ENCODE measurements around the gene MAP4K2. TPM values are rescaled to one million over a fixed set of nuclear protein-coding genes. Genes with fewer than 3 reads are reported as not detected.
A peak's percentile ranks its signal among the peaks of the same experiment; 100 is the strongest.

The MAP4K2 gene
- total and polyA plus RNA-seq, 2 of the 4 experiments (the other 2 are of a cell fraction) = 11.7 to 16.6 TPM

DNA sequence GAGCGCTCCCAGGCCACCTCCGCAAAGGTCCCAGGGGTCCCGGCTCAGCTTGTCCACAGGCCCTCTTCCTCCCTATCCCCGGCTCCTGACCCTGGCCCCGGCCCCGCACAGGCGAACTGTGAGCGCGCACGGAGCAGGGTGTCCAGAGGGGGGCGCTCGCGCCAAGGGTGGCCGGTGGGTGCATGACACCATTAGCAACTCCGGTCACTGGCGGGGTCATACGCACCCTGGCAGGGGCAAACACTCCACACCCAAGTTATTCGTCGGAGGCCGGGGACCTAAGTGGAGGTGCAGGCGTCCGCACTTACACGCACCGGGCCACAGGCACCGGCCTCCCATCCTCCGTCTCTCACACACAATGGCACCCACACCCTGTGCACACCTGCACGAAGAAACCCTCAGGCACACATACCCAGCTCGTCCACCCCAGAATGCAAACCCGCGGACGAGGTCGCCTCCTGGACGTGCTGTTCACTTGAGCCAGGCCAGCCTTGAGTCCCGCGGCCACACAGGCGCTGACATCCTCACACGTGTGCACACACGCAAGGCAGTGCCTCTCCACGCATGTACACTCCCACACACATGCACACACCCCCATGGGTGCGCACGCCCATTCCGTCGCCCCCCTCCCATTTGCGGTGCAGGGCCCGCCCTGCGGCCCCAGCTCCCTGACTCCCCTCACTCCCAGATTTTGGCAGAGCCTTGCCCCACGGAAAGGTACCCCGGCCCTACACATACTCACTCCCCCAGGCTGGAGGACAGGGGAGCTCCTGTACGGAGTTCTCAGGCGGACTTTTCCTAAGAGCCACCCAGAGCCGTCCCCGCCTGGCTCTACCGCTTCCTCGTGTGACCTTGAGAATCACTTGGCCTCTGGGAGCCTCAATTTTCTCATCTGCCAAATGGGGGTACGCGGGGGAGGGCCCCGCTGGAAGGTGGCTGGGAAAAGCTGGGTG is 59.1 kb downstream of the MAP4K2 start, which contains the start of gene RASGRP2:
RASGRP2 (minus strand) TSS at position 552 of the 953 bp plus-strand sequence. CDS start 1,276 bp downstream, outside the sequence.
- no peak for DNase-seq
- Histone ChIP-seq H2AK9ac (replicated peaks; ENCODE audit: low read depth, low read length, poor library complexity) (peak within 1 kb of the TSS; percentile 70), H3K9me3 (ENCODE audit: control insufficient read depth, insufficient read depth, low read length) (no peaks in the 10 kb centered on the region), H3K27ac (ENCODE audit: insufficient read depth, low read length) (no peak within 1 kb of the TSS), H3K4ac (ENCODE audit: low read depth, low read length) (no peak within 1 kb of the TSS), H3K27me3 (ENCODE audit: control insufficient read depth, insufficient read depth, low read length) (peaks cover 64% of the 10 kb centered on the region), H3K9me1 (ENCODE audit: insufficient read depth, low read length) (peaks cover 7% of the 10 kb centered on the region), H3K36me3 (ENCODE audit: control insufficient read depth, insufficient read depth, low read length) (no peaks in the 10 kb centered on the region), H3K4me2 (ENCODE audit: low read depth, low read length) (peak within 1 kb of the TSS; percentile 78), H4K5ac (ENCODE audit: low read depth, low read length) (no peak within 1 kb of the TSS), H4K20me1 (ENCODE audit: insufficient read depth, low read length) (peaks cover 3% of the 10 kb centered on the region; the same call in 1 of the 2 replicates), H3K23ac (ENCODE audit: low read depth, low read length) (no peak within 1 kb of the TSS), H3K14ac (replicated peaks; ENCODE audit: low read depth, low read length) (no peak within 1 kb of the TSS), H4K91ac (ENCODE audit: insufficient read depth, low read depth, low read length) (no peak within 1 kb of the TSS), H3K4me1 (ENCODE audit: control insufficient read depth, insufficient read depth, low read length) (peaks cover 14% of the 10 kb centered on the region), H2AFZ (replicated peaks; ENCODE audit: low read length, poor library complexity) (peak within 1 kb of the TSS; percentile 86), H3K18ac (ENCODE audit: low read depth, low read length) (no peak within 1 kb of the TSS), H4K8ac (ENCODE audit: low read depth in 2 of 2, low read length in 2 of 2) (no peak within 1 kb of the TSS), H2BK20ac (ENCODE audit: low read depth, low read length) (no peak within 1 kb of the TSS), H2AK5ac (ENCODE audit: low read depth, low read length) (no peak within 1 kb of the TSS), H3K56ac (ENCODE audit: extremely low read depth, insufficient read depth, low read length) (no peak within 1 kb of the TSS), H2BK15ac (ENCODE audit: low read depth, low read length) (no peak within 1 kb of the TSS), H3K4me3 (ENCODE audit: insufficient read depth, low read depth, low read length) (peak within 1 kb of the TSS; percentile 36), H2BK120ac (ENCODE audit: low read depth, low read length) (no peak within 1 kb of the TSS), H2BK5ac (ENCODE audit: low read depth, low read length, poor library complexity, severe bottlenecking) (no peak within 1 kb of the TSS), H3K9ac (ENCODE audit: low read depth, low read length) (no peak within 1 kb of the TSS), H3K79me1 (ENCODE audit: low read depth in 1 of 2, low read length in 2 of 2) (no peaks in the 10 kb centered on the region)
- in situ Hi-C loops (cut with MboI; ENCODE audit: low sequenced_read_pairs) = no loop called here
- ATAC-seq (ENCODE audit: low read depth) = peak; percentile 3; the same call in 1 of the 2 replicates
- intact Hi-C loops (cut with micrococcal nuclease) = loop anchor here (1.0 kb wide), 1 partner anchor 23 kb away; no protein-coding TSS in a partner anchor
- WGBS, 2 experiments (ENCODE audit: extremely low coverage in 2 of 2, insufficient read length in 1 of 2) = 4% methylated on average over 31 of the region's 57 CpGs; no CpG with 5 or more reads in 1 of the 2 experiments
- TF ChIP-seq, protein P1, sequence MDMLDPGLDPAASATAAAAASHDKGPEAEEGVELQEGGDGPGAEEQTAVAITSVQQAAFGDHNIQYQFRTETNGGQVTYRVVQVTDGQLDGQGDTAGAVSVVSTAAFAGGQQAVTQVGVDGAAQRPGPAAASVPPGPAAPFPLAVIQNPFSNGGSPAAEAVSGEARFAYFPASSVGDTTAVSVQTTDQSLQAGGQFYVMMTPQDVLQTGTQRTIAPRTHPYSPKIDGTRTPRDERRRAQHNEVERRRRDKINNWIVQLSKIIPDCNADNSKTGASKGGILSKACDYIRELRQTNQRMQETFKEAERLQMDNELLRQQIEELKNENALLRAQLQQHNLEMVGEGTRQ (IDR thresholded peaks at IDR 0.05; ENCODE audit: low read depth, low read length) = no peak
- TF ChIP-seq CEBPB (IDR thresholded peaks at IDR 0.05; ENCODE audit: low read depth, low read length) (no peak), NFE2L2 (IDR thresholded peaks at IDR 0.05; ENCODE audit: low read depth, low read length) (no peak), RAD21 (IDR thresholded peaks at IDR 0.05; ENCODE audit: low read length) (peak; percentile 36), RFX5 (IDR thresholded peaks at IDR 0.05; ENCODE audit: low read depth, low read length) (no peak), MXI1 (IDR thresholded peaks at IDR 0.05; ENCODE audit: borderline replicate concordance, low read depth, low read length) (no peak)
- TF ChIP-seq, protein P2, sequence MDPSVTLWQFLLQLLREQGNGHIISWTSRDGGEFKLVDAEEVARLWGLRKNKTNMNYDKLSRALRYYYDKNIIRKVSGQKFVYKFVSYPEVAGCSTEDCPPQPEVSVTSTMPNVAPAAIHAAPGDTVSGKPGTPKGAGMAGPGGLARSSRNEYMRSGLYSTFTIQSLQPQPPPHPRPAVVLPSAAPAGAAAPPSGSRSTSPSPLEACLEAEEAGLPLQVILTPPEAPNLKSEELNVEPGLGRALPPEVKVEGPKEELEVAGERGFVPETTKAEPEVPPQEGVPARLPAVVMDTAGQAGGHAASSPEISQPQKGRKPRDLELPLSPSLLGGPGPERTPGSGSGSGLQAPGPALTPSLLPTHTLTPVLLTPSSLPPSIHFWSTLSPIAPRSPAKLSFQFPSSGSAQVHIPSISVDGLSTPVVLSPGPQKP (IDR thresholded peaks at IDR 0.05; ENCODE audit: borderline replicate concordance, low read depth, low read length) = no peak
- TF ChIP-seq, protein P3, sequence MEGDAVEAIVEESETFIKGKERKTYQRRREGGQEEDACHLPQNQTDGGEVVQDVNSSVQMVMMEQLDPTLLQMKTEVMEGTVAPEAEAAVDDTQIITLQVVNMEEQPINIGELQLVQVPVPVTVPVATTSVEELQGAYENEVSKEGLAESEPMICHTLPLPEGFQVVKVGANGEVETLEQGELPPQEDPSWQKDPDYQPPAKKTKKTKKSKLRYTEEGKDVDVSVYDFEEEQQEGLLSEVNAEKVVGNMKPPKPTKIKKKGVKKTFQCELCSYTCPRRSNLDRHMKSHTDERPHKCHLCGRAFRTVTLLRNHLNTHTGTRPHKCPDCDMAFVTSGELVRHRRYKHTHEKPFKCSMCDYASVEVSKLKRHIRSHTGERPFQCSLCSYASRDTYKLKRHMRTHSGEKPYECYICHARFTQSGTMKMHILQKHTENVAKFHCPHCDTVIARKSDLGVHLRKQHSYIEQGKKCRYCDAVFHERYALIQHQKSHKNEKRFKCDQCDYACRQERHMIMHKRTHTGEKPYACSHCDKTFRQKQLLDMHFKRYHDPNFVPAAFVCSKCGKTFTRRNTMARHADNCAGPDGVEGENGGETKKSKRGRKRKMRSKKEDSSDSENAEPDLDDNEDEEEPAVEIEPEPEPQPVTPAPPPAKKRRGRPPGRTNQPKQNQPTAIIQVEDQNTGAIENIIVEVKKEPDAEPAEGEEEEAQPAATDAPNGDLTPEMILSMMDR (conservative IDR thresholded peaks at IDR 0.05; ENCODE audit: low read depth, low read length) = peak; percentile 48
- ChIA-PET CTCF (no interaction called here), POLR2A (ENCODE audit: unreplicated experiment) (no interaction called here)
- no TSS peak for BruUV-seq (replicated peaks)
- dilution Hi-C loops (cut with HindIII; ENCODE audit: low sequenced_read_pairs, unreplicated experiment) = no loop called here

All from IMR-90 (cell line).